DMS79 treated with DMSO at 0.1 percent for 48 hours (cell line): ENCODE measurements around the gene KIF3C.
A peak's percentile ranks its signal among the peaks of the same experiment; 100 is the strongest.
"Not testable (repeated sequence)": the region's sequence is repeated elsewhere in the genome, so short reads cannot be mapped to it uniquely, and the experiment has no call there.

Source experiments
- DNase-seq: peaks from one replicate; lab custom pipeline; 2025; lab: John Stamatoyannopoulos, UW

KIF3C gene

GRCh38 chr2:25982273-25982967 lies at the start of gene KIF3C:
KIF3C (minus strand) TSS chr2:25982497; CDS start chr2:25981917, 580 bp downstream.
- DNase-seq, result peak; percentile 83

DNA sequence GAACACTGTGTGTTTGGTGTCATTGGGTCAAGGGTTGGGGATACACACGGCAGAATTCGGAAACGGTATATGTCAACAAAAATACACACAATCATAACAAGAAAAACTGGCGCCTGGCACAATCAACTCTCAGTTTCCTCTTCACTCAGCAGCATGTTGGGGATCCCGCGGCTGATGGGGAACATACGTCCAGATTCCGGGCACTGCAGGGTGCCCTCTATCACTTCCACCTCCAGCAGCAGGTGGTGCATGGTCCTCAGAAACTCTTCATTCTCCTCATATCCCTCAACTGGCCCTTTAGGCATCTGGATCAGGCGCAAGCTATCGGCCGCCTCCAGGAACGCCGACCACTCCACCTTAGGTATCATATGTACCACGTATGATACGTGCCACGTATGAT lies 45.8 kb upstream of the KIF3C start:
- not testable (repeated sequence) for DNase-seq

- DNase-seq, result no peak
Observed at GRCh38 chr2:26025509-26025908, 43.2 kb upstream of the KIF3C start.

DNA sequence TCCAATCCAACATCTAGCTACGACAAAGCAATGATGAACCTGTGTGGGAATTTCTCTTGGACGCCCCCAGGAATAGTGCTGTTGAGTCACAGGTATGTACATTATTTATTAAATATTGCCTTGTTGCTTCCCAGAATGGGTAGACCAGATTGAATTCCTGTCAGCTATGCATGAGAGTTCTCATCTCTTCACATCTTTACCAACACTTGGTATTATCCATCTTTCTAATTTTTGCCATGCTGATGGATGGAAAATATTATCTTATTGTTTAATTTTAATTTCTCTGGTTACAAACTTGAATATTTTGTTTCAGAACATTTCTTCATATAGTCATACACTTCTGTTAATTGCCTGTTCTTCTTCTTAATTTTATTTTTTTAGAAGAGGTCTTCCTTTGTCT lies 42.0 kb upstream of the KIF3C start:
- DNase-seq, result no peak

DNA sequence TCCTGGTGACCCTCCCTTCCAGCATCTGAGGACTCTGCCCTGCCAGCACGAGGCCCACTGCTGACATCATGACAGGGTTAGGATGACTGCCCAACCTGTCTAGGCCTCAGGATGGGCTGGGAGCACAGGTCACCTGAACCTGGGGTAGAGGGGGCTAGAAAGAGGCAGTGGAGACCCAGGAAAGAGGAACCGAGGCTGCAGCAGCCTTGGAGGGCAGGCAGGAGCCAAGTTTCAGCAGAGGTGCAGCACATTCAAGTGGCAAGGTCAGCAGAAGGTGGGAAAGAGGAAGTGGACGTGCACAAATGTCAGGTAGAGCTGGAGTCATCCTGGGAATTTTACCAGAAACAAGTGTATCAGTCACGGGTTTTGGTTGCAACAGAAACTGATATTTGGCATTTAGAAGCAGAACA lies 37.9 kb upstream of the KIF3C start:
- DNase-seq, result no peak

- DNase-seq, result peak; percentile 72
Observed at GRCh38 chr2:26018184-26019055, 36.1 kb upstream of the KIF3C start.

DNA sequence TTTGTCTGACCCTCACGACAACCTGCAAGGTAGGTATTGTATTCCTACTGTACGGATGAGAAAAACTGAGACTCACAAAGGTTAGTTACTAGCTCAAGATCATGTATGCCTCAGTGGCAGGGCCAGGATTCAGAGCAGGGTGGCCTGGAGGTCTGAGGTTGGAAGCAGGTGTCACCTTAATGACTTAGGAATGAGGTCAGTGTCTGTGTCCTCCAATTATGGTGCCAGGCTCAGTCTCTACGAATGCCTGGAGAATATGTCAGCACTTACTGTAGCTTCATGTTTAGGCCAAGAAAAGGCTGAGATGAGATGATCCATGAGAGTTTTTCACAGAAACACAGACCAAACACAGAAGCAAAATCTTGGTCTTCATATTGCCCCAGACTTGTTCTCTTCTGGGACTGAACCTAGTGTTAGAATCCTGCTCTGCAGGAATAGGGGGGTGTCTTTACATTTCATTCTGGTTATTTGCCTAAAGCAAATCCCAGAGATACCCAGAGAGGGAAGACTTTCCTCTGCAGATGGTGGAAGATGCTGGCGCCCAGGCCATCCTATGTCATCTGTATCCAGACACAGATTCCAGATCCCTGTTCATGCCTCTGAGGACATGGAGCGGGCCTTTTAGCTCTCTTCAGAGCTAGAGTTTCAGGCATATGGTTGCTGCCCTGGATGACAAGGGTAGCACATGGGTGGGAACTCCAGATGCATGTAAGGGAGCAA lies 35.3 kb upstream of the KIF3C start:
- no peak for DNase-seq

DNA sequence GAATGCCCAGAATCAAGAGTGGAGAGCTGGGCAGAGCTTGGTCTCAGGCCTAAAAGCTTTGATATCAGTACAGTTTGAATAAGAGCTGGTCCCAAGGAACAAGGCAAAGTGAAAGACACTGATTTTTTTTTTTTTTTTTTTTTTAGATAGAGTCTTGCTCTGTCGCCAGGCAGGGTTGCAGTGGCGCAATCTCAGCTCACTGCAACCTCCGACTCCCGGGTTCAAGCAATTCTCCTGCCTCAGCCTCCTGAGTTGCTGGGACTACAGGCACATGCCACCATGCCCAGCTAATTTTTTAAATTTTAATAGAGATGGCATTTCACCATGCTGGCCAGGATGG lies 34.4 kb upstream of the KIF3C start:
- not testable (repeated sequence) for DNase-seq

GRCh38 chr2:26016012-26016705 lies 33.9 kb upstream of the KIF3C start:
- DNase-seq, result no peak

DNA sequence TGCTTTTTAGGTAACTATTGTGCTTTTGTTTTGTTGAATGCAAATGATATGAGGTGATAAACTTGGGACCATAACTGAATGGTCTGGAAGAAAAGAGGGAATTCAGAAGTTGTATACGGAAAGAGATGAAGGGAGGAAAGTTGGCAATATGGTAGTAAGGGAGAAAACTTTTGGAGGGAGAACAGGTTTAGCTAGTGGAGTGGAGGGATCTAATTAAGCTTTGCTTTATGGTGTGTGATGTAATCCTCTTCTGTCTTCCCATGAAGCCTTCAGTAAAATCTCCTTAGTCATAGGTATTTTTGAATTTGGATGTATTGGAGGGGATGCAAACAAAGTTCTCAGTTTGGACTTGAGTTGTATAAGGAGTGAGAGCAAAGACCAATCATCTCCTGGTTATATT lies 31.4 kb upstream of the KIF3C start:
- DNase-seq, result no peak

GRCh38 chr2:26011990-26012856 lies 29.9 kb upstream of the KIF3C start:
- peak; percentile 99 for DNase-seq

DNA sequence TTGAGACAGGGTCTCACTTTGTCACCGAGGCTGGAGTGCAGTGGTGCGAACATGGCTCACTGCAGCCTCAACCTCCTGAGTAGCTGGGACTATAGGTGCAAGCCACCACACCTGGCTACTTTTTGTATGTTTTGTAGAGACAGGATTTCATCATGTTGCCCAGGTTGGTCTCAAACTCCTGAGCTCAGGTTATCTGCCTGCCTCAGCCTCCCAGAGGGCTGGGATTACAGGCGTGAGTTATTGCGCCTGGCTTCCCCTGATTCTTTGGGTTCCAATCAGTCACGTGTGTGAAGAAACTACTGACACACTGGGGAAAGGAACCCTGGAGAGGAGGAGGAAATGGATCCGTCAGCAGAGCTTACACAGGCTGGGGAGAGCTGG lies 29.3 kb upstream of the KIF3C start:
- no peak for DNase-seq

DNA sequence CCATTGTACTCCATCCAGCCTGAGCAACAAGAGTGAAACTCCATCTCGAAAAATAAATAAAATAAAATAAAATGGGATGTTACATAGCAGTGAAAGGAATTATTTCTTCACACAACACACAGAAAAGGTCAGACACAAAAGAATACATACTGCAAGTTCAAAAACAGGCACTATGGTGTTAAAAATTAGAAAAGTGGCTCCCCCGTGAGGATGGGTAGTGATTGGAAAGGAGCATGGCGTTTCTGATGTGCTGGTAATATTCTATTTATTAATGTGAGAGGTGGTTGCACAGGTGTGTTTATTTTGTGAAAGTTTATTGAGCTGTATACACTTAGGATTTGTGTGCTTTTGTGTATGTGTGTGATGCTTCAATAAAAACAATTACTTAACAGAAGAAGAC lies 28.6 kb upstream of the KIF3C start:
- DNase-seq, result no peak

DNA sequence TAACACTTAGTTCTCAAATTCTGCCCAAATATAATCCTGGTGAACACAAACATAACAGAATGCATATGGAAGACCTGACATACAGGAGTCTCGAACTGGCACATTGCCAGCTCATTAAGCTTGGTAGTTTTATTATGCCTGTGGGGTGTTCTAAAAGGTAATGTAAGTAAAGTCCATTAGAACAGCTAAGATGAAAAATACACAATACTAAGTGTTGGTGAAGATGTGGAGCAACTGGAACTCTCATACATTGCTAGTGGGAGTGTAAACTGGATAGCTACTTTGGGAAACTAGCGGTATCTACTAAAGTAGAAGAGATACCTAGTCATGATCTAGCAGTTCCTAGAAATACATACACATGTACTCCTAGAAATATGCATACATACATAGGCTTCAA lies 27.3 kb upstream of the KIF3C start:
- no peak for DNase-seq

DNA sequence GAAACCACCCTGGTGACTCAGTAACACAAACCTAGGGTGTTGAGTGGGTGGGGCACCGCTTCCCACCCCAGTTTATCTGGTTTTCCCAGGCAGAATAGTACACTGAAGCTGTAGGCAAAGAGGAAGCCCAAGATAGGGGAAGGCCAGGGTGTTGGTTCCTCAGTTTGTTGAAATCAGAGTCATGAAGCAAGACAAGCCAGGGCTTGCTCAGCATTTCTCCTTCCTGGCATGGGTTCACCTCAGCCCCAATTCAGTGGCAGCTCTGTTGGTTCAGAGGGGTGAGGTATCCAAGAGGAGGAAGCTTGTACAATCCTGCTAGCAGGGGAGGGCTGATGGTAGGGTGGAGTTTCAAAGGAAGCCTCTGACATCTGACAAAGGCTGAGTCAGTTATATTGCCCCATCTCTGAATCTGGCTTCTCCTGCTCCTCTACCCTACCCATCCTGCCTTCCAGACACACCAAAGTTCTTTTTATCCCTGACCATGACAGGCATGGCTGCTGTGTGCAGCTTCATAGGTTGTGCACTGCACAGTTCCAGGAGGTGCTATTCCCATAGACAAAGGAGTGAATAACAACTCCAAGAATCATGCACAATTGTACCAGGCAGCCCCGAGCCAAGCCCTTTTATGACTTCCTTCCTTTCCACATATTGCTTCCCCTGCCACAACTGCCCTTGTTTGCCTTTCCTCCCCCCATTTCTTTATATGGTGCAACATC lies 26.7 kb upstream of the KIF3C start:
- DNase-seq, result no peak

- DNase-seq, result no peak
Observed at GRCh38 chr2:26008095-26008494, 25.8 kb upstream of the KIF3C start.

GRCh38 chr2:26002632-26003310 lies 20.5 kb upstream of the KIF3C start:
- DNase-seq, result no peak

- DNase-seq, result peak; percentile 53
Observed at GRCh38 chr2:26001743-26002351, 19.6 kb upstream of the KIF3C start.

DNA sequence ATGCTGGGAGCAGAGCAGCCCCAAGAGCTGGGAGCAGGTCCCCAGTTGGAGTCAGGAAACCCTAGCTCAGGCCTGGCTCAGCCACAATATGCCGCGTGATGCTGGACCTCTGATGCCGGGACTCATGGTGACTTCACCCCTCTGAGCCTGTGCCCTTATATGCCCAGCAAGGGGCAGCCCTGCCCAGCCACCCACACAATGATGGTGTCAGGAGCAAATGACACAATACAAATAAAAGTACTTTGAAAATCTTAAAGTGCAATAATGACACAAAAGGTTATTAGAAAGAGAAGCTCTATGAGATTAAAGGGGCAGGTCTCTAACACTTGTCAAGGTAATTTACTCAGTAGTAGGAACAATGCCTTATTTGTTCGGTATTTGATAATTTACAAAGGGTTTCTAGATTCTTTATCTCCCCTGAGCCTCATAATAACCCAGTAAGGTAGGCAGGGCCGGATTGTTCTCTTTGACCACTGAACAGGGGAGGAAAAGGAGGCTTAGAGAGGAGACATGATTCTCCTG lies 18.3 kb upstream of the KIF3C start:
- DNase-seq, result no peak
